GM12891 (cell line): Measurements from ENCODE around the gene NTNG1.

Experiments
- POLR2A ChIP-seq: IDR thresholded peaks from 2 replicates; pipeline ENCODE4 v1.6.1; 2011; ENCODE audit warnings: low read depth, low read length, control low read depth
- POLR2AphosphoS5 ChIP-seq: IDR thresholded peaks from 2 replicates; pipeline ENCODE4 v1.6.1; 2011; ENCODE audit warnings: low read depth, low read length, control low read depth
- POU2F2 ChIP-seq: IDR thresholded peaks from 2 replicates; pipeline ENCODE4 v1.6.1; 2011; ENCODE audit warnings: low read depth, mild to moderate bottlenecking, control low read depth, low read length, moderate library complexity
- SPI1 ChIP-seq: IDR thresholded peaks from 2 replicates; pipeline ENCODE4 v1.6.1; 2011; ENCODE audit warnings: low read depth, low read length, control low read depth

DNA sequence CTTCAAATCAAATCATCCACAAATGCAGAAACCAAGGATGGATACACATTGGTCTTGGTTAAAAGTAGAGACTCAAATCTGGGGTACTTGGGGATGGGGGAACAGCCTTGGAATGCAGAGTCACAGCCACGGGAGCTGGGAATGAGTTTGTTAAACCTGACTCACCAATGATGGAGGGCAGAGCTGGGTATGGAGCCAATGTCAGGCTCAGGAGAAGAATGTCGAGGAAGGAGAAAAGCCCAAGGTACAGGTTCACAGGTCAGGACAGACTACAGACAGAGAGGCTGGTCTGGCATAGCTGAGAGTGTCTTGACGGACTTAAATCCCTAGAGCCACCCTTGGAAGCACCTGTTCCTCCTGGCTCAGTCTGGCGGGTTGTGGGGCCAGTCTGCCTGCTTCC is 237.6 kb downstream of the NTNG1 start:
- no peak for TF ChIP-seq POLR2A
- TF ChIP-seq POLR2AphosphoS5, result no peak
- TF ChIP-seq POU2F2, result no peak
- TF ChIP-seq SPI1, result no peak
